Stimulated activated CD8-positive, alpha-beta memory T cell treated with anti-CD3 and anti-CD28 coated beads, Interleukin-2, amount 100 ng/mL, for 48 hours (primary cell): Measurements from ENCODE around the gene PPFIA3.
"Not testable (repeated sequence)": the region's sequence is repeated elsewhere in the genome, so short reads cannot be mapped to it uniquely, and the experiment has no call there.

Experiments used
- DNase-seq, 2 donors: peaks; one replicate each; pipeline ENCODE4 v3.0.0-alpha.2; 2020; ENCODE audit warnings: low read depth in 2 of 2

The PPFIA3 gene

GRCh38 chr19:49180659-49181058 is 61.3 kb downstream of the PPFIA3 start:
- DNase-seq, result no peak

GRCh38 chr19:49182010-49182847 is 62.9 kb downstream of the PPFIA3 start:
- not testable (repeated sequence) for DNase-seq

GRCh38 chr19:49182848-49183375 is 63.6 kb downstream of the PPFIA3 start:
- DNase-seq, result no peak

- no peak for DNase-seq
Measured at GRCh38 chr19:49186108-49186507, 66.8 kb downstream of the PPFIA3 start.

- no peak for DNase-seq
Measured at GRCh38 chr19:49188626-49189200, 69.4 kb downstream of the PPFIA3 start.

GRCh38 chr19:49189259-49189658 is 69.9 kb downstream of the PPFIA3 start:
- no peak for DNase-seq

- no peak for DNase-seq
Measured at GRCh38 chr19:49190781-49191180, 71.4 kb downstream of the PPFIA3 start.

GRCh38 chr19:49193822-49194394 is 74.6 kb downstream of the PPFIA3 start:
- no peak for DNase-seq

- DNase-seq, result no peak
Measured at GRCh38 chr19:49194408-49194807, 75.1 kb downstream of the PPFIA3 start.

- no peak for DNase-seq
Measured at GRCh38 chr19:49196527-49197240, 77.3 kb downstream of the PPFIA3 start.

GRCh38 chr19:49200238-49200862 is 81.0 kb downstream of the PPFIA3 start:
- DNase-seq, result peak in 1 of 2 donors; percentile 14
